H1 (cell line): ENCODE results near the gene PACSIN1. TPM values are rescaled to one million over a fixed set of nuclear protein-coding genes. Genes with fewer than 3 reads are reported as not detected.

ENCODE experiments used
- CTBP2 ChIP-seq: IDR thresholded peaks from 2 replicates; pipeline ENCODE4 v1.7.0; 2011; ENCODE audit warnings: borderline replicate concordance, mild to moderate bottlenecking, moderate library complexity, mixed read lengths, low read length; ENCODE audit not compliant: insufficient read depth, insufficient read length
- KDM1A ChIP-seq: fragments of 200-600, 300-600 bp; sonication (generic); IDR thresholded peaks from 2 replicates; pipeline ENCODE4 v1.7.1; 2016; ENCODE audit warnings: mild to moderate bottlenecking, low read length, borderline replicate concordance
- NRF1 ChIP-seq: IDR thresholded peaks from 2 replicates; pipeline ENCODE4 v1.6.1; 2011; ENCODE audit warnings: mild to moderate bottlenecking, low read depth, low read length, improper control_type of control experiment
- POU5F1 ChIP-seq: IDR thresholded peaks from 2 replicates; pipeline ENCODE4 v1.6.1; 2011; ENCODE audit warnings: low read depth, mild to moderate bottlenecking, low read length, moderate library complexity
- ZNF274 ChIP-seq: IDR thresholded peaks from 2 replicates; pipeline ENCODE4 v1.7.0; 2012; ENCODE audit warnings: low read length, borderline replicate concordance; ENCODE audit errors: extremely low read depth
- polyA plus RNA-seq, 7 experiments: library from polyadenylated mRNA; depleted of rRNA in 3 of 7; stranded (reverse) in 5 of 7; unstranded in 2 of 7; fragments of >200 nt in 5 of 7; fragments of 200-250 nt in 2 of 7; gene quantifications; 1 replicate in 5 of 7; 2 replicates in 1 of 7; 4 replicates in 1 of 7; pipeline versions ENCODE4 v1.2.1 to v1.2.3, GENCODE V29; 2011 to 2013; ENCODE audit warnings: missing spikeins in 2 of 7, mixed read lengths in 2 of 7
- total RNA-seq: library from RNA; stranded (reverse); fragmentation: NEBNext Ultra II Directional; extraction: Animal tissue kit (Norgen Biotek cat#: 25700); gene quantifications from 2 replicates; pipeline ENCODE4 v1.2.1, GENCODE V29; 2021
- TF ChIP-seq, protein P1 (sequence below): fragments of 300-600 bp; sonication (generic); IDR thresholded peaks from 2 replicates; pipeline ENCODE4 v1.7.1; 2012; ENCODE audit warnings: low read length, moderate library complexity, mild to moderate bottlenecking, inconsistent platforms; ENCODE audit not compliant: insufficient replicate concordance
- TF ChIP-seq, protein P2 (sequence below), 3 experiments: IDR thresholded peaks; 1 replicate in 2 of 3; 2 replicates in 1 of 3; pipeline versions ENCODE4 v1.5.1 to v1.6.1; 2011; ENCODE audit warnings: low read length in 3 of 3, mild to moderate bottlenecking in 3 of 3, inconsistent platforms in 2 of 3, low read depth in 1 of 3, moderate library complexity in 1 of 3; ENCODE audit not compliant: insufficient read depth in 1 of 3; ENCODE audit errors: control extremely low read depth in 1 of 3

The PACSIN1 gene
- total and polyA plus RNA-seq, 2 of the 8 experiments (the other 6 are each of a cell fraction or from before 2014, with no cell fraction given), result 5.9 to 11.1 TPM

DNA sequence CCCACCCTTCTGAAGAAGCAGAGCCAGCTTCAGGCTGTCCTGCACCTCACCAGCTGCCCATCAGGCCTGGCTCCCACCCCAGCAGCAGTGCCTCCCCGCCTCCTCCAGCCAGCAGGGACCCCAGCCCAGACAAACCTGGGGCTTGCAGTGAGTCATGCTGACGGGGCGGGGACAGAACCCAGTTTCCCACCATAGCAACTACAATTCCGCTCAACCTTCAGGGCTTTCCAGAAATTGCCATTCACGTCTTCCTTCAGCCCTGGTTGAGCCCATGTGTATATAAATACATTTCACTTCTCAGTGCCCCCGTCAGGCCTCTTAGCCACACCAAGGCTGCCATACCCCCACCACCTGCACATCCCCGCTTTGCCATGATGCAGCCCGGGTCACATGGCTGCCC, 85.8 kb downstream of the PACSIN1 start (continued):
- TF ChIP-seq, protein P1, sequence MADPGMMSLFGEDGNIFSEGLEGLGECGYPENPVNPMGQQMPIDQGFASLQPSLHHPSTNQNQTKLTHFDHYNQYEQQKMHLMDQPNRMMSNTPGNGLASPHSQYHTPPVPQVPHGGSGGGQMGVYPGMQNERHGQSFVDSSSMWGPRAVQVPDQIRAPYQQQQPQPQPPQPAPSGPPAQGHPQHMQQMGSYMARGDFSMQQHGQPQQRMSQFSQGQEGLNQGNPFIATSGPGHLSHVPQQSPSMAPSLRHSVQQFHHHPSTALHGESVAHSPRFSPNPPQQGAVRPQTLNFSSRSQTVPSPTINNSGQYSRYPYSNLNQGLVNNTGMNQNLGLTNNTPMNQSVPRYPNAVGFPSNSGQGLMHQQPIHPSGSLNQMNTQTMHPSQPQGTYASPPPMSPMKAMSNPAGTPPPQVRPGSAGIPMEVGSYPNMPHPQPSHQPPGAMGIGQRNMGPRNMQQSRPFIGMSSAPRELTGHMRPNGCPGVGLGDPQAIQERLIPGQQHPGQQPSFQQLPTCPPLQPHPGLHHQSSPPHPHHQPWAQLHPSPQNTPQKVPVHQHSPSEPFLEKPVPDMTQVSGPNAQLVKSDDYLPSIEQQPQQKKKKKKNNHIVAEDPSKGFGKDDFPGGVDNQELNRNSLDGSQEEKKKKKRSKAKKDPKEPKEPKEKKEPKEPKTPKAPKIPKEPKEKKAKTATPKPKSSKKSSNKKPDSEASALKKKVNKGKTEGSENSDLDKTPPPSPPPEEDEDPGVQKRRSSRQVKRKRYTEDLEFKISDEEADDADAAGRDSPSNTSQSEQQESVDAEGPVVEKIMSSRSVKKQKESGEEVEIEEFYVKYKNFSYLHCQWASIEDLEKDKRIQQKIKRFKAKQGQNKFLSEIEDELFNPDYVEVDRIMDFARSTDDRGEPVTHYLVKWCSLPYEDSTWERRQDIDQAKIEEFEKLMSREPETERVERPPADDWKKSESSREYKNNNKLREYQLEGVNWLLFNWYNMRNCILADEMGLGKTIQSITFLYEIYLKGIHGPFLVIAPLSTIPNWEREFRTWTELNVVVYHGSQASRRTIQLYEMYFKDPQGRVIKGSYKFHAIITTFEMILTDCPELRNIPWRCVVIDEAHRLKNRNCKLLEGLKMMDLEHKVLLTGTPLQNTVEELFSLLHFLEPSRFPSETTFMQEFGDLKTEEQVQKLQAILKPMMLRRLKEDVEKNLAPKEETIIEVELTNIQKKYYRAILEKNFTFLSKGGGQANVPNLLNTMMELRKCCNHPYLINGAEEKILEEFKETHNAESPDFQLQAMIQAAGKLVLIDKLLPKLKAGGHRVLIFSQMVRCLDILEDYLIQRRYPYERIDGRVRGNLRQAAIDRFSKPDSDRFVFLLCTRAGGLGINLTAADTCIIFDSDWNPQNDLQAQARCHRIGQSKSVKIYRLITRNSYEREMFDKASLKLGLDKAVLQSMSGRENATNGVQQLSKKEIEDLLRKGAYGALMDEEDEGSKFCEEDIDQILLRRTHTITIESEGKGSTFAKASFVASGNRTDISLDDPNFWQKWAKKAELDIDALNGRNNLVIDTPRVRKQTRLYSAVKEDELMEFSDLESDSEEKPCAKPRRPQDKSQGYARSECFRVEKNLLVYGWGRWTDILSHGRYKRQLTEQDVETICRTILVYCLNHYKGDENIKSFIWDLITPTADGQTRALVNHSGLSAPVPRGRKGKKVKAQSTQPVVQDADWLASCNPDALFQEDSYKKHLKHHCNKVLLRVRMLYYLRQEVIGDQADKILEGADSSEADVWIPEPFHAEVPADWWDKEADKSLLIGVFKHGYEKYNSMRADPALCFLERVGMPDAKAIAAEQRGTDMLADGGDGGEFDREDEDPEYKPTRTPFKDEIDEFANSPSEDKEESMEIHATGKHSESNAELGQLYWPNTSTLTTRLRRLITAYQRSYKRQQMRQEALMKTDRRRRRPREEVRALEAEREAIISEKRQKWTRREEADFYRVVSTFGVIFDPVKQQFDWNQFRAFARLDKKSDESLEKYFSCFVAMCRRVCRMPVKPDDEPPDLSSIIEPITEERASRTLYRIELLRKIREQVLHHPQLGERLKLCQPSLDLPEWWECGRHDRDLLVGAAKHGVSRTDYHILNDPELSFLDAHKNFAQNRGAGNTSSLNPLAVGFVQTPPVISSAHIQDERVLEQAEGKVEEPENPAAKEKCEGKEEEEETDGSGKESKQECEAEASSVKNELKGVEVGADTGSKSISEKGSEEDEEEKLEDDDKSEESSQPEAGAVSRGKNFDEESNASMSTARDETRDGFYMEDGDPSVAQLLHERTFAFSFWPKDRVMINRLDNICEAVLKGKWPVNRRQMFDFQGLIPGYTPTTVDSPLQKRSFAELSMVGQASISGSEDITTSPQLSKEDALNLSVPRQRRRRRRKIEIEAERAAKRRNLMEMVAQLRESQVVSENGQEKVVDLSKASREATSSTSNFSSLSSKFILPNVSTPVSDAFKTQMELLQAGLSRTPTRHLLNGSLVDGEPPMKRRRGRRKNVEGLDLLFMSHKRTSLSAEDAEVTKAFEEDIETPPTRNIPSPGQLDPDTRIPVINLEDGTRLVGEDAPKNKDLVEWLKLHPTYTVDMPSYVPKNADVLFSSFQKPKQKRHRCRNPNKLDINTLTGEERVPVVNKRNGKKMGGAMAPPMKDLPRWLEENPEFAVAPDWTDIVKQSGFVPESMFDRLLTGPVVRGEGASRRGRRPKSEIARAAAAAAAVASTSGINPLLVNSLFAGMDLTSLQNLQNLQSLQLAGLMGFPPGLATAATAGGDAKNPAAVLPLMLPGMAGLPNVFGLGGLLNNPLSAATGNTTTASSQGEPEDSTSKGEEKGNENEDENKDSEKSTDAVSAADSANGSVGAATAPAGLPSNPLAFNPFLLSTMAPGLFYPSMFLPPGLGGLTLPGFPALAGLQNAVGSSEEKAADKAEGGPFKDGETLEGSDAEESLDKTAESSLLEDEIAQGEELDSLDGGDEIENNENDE, result no peak
- no peak for TF ChIP-seq ZNF274
- no peak for TF ChIP-seq NRF1
- no peak for TF ChIP-seq POU5F1
- no peak for TF ChIP-seq CTBP2
- TF ChIP-seq, protein P2, sequence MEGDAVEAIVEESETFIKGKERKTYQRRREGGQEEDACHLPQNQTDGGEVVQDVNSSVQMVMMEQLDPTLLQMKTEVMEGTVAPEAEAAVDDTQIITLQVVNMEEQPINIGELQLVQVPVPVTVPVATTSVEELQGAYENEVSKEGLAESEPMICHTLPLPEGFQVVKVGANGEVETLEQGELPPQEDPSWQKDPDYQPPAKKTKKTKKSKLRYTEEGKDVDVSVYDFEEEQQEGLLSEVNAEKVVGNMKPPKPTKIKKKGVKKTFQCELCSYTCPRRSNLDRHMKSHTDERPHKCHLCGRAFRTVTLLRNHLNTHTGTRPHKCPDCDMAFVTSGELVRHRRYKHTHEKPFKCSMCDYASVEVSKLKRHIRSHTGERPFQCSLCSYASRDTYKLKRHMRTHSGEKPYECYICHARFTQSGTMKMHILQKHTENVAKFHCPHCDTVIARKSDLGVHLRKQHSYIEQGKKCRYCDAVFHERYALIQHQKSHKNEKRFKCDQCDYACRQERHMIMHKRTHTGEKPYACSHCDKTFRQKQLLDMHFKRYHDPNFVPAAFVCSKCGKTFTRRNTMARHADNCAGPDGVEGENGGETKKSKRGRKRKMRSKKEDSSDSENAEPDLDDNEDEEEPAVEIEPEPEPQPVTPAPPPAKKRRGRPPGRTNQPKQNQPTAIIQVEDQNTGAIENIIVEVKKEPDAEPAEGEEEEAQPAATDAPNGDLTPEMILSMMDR (IDR thresholded peaks at IDR 0.05; ENCODE audit: control extremely low read depth in 1 of 3, insufficient read depth in 1 of 3, low read depth in 1 of 3, low read length in 3 of 3), result no peak
- TF ChIP-seq KDM1A, result no peak
